ENCODE data around the gene EYA2. TPM values are rescaled to one million over a fixed set of nuclear protein-coding genes. Genes with fewer than 3 reads are reported as not detected.

EYA2 gene
- total and polyA plus RNA-seq, 2 donors from 2014 or later = 2.6 to 7.9 TPM

DNA sequence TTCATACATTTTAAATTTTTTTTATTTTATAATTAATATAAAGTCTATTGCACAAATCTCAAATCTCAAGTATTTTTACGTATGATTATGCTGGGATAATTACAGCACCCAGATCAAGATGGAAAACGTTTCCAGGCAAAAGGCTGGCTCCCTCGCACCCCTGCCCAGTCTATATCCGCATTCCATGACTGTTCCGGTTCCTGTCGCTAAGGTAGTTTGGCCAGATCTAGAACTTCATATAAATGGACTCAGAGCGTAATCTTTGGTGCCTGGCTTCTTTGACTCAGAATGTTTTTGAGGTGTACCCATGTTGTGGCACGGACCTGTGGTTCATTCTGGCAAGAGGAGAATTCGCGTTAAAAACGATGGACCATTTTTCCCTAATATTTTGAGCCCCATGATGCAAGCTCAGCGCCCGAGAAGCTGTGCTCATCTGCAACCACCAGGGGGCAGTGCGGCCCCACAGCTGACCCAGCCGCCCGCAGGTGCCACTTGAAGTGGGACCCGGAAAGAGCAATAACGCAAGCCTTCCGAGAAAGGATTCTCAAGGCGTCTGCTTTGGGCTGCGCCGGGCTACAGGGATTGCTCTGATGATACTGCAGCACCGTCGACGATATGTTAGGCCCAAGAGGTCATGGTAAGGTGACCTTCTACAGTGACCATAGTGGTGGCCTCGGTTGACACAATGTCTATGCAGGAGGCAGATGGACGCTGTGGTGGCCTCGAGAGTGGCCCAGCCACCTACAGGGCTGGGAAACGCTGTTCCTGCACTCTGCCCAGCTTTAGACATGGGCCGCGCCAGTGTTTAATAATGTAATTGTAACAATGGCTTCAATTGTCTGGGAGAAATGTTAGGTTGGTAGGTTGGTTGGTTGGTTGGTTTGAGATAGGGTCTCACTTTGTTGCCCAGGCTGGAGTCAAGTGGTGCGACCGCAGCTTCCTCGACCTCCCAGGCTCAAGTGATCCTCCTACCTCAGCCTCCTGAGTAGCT, 301.7 kb downstream of the EYA2 start:
- Histone ChIP-seq H3K9ac (ENCODE audit: low read length in 3 of 3) (no peak overlapping the region), H3K27ac (ENCODE audit: low read depth in 2 of 2, low read length in 2 of 2) (no peak overlapping the region), H3K4me3 (ENCODE audit: low read length in 3 of 3) (no peak overlapping the region), H3K27me3 (ENCODE audit: control insufficient read depth, insufficient read depth, low read length) (no peaks in the 10 kb centered on the region), H3K9me3 (ENCODE audit: control insufficient read depth in 2 of 3, insufficient read depth in 1 of 3, low read length in 3 of 3) (no peaks in the 10 kb centered on the region), H3K36me3 (ENCODE audit: control insufficient read depth in 2 of 3, insufficient read depth in 3 of 3, low read length in 3 of 3) (no peaks in the 10 kb centered on the region), H3K4me1 (ENCODE audit: control insufficient read depth in 2 of 3, insufficient read depth in 2 of 3, low read depth in 1 of 3, low read length in 3 of 3) (peaks cover 0 to 2% (median 0%) of the 10 kb centered on the region in 3 donors)
- intact Hi-C loops (cut with DNase I) = no loop called here
- DNase-seq (peak; percentile 68 to 86 (median 75)), FAIRE-seq (no peak)
- TF ChIP-seq, protein P1, sequence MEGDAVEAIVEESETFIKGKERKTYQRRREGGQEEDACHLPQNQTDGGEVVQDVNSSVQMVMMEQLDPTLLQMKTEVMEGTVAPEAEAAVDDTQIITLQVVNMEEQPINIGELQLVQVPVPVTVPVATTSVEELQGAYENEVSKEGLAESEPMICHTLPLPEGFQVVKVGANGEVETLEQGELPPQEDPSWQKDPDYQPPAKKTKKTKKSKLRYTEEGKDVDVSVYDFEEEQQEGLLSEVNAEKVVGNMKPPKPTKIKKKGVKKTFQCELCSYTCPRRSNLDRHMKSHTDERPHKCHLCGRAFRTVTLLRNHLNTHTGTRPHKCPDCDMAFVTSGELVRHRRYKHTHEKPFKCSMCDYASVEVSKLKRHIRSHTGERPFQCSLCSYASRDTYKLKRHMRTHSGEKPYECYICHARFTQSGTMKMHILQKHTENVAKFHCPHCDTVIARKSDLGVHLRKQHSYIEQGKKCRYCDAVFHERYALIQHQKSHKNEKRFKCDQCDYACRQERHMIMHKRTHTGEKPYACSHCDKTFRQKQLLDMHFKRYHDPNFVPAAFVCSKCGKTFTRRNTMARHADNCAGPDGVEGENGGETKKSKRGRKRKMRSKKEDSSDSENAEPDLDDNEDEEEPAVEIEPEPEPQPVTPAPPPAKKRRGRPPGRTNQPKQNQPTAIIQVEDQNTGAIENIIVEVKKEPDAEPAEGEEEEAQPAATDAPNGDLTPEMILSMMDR (IDR thresholded peaks at IDR 0.05; ENCODE audit: borderline replicate concordance, extremely low read depth, insufficient read depth) = peak; percentile 89

DNA sequence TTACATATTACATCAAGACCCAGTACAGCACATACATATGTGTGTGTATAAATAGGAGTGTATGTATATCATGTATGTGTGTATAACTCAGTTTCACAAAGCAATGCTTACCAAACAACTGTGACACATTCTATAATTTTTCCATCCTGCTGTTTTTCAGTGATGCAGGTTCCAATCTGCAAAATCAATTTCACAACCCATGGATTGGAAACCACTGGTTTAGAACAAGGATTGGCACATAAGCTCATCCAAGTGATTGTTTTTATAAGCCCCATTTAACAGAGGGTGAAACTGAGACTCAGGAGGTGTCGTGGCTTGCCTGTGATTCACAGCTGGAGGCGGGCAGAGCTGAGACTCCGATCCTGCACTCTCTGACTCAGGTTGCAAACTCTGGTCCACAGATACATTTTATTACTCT, 303.6 kb downstream of the EYA2 start:
- H3K9ac ChIP-seq (ENCODE audit: low read length in 3 of 3) = no peak overlapping the region
- H3K27ac ChIP-seq (ENCODE audit: low read depth in 2 of 2, low read length in 2 of 2) = no peak overlapping the region
- H3K27me3 ChIP-seq (ENCODE audit: control insufficient read depth, insufficient read depth, low read length) = no peaks in the 10 kb centered on the region
- intact Hi-C loops (cut with DNase I) = no loop called here
- H3K9me3 ChIP-seq (ENCODE audit: control insufficient read depth in 2 of 3, insufficient read depth in 1 of 3, low read length in 3 of 3) = no peaks in the 10 kb centered on the region
- H3K4me1 ChIP-seq (ENCODE audit: control insufficient read depth in 2 of 3, insufficient read depth in 2 of 3, low read depth in 1 of 3, low read length in 3 of 3) = peaks cover 0 to 2% (median 0%) of the 10 kb centered on the region in 3 donors
- TF ChIP-seq, protein P1 (IDR thresholded peaks at IDR 0.05; ENCODE audit: borderline replicate concordance, extremely low read depth, insufficient read depth) = no peak
- no peak for DNase-seq
- no peak overlapping the region for H3K4me3 ChIP-seq (ENCODE audit: low read length in 3 of 3)
- H3K36me3 ChIP-seq (ENCODE audit: control insufficient read depth in 2 of 3, insufficient read depth in 3 of 3, low read length in 3 of 3) = no peaks in the 10 kb centered on the region
- no peak for FAIRE-seq

DNA sequence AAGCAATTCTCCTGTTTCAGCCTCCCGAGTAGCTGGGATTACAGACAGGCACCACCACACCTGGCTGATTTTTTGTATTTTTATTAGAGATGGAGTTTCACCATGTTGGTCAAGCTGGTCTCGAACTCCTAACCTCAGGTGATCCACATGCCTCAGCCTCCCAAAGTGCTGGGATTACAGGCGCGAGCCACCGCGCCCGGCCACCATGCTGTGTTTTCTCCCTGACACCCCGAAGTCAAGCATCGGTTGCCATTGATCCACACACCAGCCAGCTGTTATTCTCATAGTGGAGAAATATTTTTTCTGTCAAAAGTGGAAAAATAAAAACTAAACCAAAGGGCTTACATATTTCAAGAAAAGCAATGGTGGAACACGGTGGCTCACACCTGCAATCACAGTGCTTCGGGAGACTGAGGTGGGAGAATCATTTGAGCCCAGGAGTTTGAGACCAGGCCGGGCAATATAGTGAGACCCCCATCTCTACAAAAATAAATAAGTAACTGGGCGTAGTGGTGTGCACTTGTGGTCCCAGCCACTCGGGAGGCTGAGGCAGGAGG, 304.4 kb downstream of the EYA2 start:
- FAIRE-seq = no peak
- intact Hi-C loops (cut with DNase I) = no loop called here
- H3K27ac ChIP-seq (ENCODE audit: low read depth in 2 of 2, low read length in 2 of 2) = no peak overlapping the region
- H3K4me1 ChIP-seq (ENCODE audit: control insufficient read depth in 2 of 3, insufficient read depth in 2 of 3, low read depth in 1 of 3, low read length in 3 of 3) = peaks cover 0 to 2% (median 0%) of the 10 kb centered on the region in 3 donors
- H3K4me3 ChIP-seq (ENCODE audit: low read length in 3 of 3) = no peak overlapping the region
- DNase-seq = no peak
- H3K9ac ChIP-seq (ENCODE audit: low read length in 3 of 3) = no peak overlapping the region
- no peaks in the 10 kb centered on the region for H3K9me3 ChIP-seq (ENCODE audit: control insufficient read depth in 2 of 3, insufficient read depth in 1 of 3, low read length in 3 of 3)
- H3K27me3 ChIP-seq (ENCODE audit: control insufficient read depth, insufficient read depth, low read length) = no peaks in the 10 kb centered on the region
- TF ChIP-seq, protein P1 (IDR thresholded peaks at IDR 0.05; ENCODE audit: borderline replicate concordance, extremely low read depth, insufficient read depth) = no peak
- no peaks in the 10 kb centered on the region for H3K36me3 ChIP-seq (ENCODE audit: control insufficient read depth in 2 of 3, insufficient read depth in 3 of 3, low read length in 3 of 3)

Data from kidney (tissue), 14 donors.